HFFc6 (cell line): ENCODE results near the gene CD300C. TPM values are rescaled to one million over a fixed set of nuclear protein-coding genes. Genes with fewer than 3 reads are reported as not detected.

Source experiments
- DNase-seq: peaks from one replicate; pipeline ENCODE4 v3.0.0-alpha.2; 2018
- H3K27ac Mint-ChIP-seq: 2 replicates; pipeline ENCODE4 v1.8.0; 2020; ENCODE audit warnings: mild to moderate bottlenecking, mixed read lengths
- H3K27me3 Mint-ChIP-seq: 2 replicates; pipeline ENCODE4 v1.8.0; 2021; ENCODE audit warnings: mild to moderate bottlenecking, moderate library complexity, mixed read lengths; ENCODE audit not compliant: insufficient read depth
- H3K36me3 Mint-ChIP-seq: 2 replicates; pipeline ENCODE4 v1.8.0; 2021; ENCODE audit warnings: low read depth, mixed read lengths
- H3K4me1 Mint-ChIP-seq: 2 replicates; pipeline ENCODE4 v1.8.0; 2020; ENCODE audit warnings: low read depth, mixed read lengths
- H3K4me3 Mint-ChIP-seq: 2 replicates; pipeline ENCODE4 v1.8.0; 2020; ENCODE audit warnings: mild to moderate bottlenecking, moderate library complexity, mixed read lengths
- H3K9me3 Mint-ChIP-seq: 2 replicates; pipeline ENCODE4 v1.8.0; 2020; ENCODE audit warnings: mild to moderate bottlenecking, mixed read lengths
- CTCF ChIP-seq: fragments of 200-600 bp; sonication (generic); IDR thresholded peaks from 2 replicates; pipeline ENCODE4 v1.5.0; 2021; ENCODE audit warnings: antibody characterized with exemption, mild to moderate bottlenecking
- total RNA-seq, 6 experiments: library from RNA; stranded (reverse); fragmentation: NEBNext Ultra II Directional; extraction: Animal tissue kit (Norgen Biotek cat#: 25700); gene quantifications; 2 replicates in 1 of 6; 3 replicates in 5 of 6; pipeline ENCODE4 v1.2.3, GENCODE V29; 2021

Gene CD300C
- total RNA-seq, 6 experiments from 2014 or later = not detected

- DNase-seq = no peak
- Mint-ChIP-seq H3K4me3 (no peak overlapping the region), H3K27me3 (peaks cover 3% of the 10 kb centered on the region; the same call in 1 of the 2 replicates), H3K4me1 (no peaks in the 10 kb centered on the region), H3K9me3 (peaks cover 53% of the 10 kb centered on the region), H3K36me3 (peaks cover 5% of the 10 kb centered on the region; the same call in 1 of the 2 replicates), H3K27ac (no peak overlapping the region)
- no peak for TF ChIP-seq CTCF
Measured at GRCh38 chr17:74536890-74537289, 9.0 kb downstream of the CD300C start.

GRCh38 chr17:74532115-74532514, 13.8 kb downstream of the CD300C start:
- H3K36me3 Mint-ChIP-seq = peaks cover 7% of the 10 kb centered on the region; the same call in 1 of the 2 replicates
- no peak for TF ChIP-seq CTCF
- H3K4me1 Mint-ChIP-seq = no peaks in the 10 kb centered on the region
- H3K27me3 Mint-ChIP-seq = no peaks in the 10 kb centered on the region; the same call in none of the 2 replicates
- no peak overlapping the region for H3K4me3 Mint-ChIP-seq
- peaks cover 56% of the 10 kb centered on the region for H3K9me3 Mint-ChIP-seq
- no peak for DNase-seq
- no peak overlapping the region for H3K27ac Mint-ChIP-seq

GRCh38 chr17:74531231-74531761, 14.6 kb downstream of the CD300C start, which contains the start of gene CD300LB:
Gene CD300LB (minus strand): TSS chr17:74531475. CDS start chr17:74531350, 125 bp downstream.
- Mint-ChIP-seq H3K4me3 (no peak within 1 kb of the TSS), H3K4me1 (no peaks in the 10 kb centered on the region), H3K9me3 (peaks cover 58% of the 10 kb centered on the region), H3K36me3 (peaks cover 7% of the 10 kb centered on the region; the same call in 1 of the 2 replicates), H3K27ac (no peak within 1 kb of the TSS), H3K27me3 (no peaks in the 10 kb centered on the region; the same call in none of the 2 replicates)
- DNase-seq = no peak
- no peak for TF ChIP-seq CTCF

GRCh38 chr17:74530831-74531150, 15.1 kb downstream of the CD300C start:
- Mint-ChIP-seq H3K4me1 (no peaks in the 10 kb centered on the region), H3K4me3 (no peak overlapping the region), H3K9me3 (peaks cover 58% of the 10 kb centered on the region), H3K27ac (no peak overlapping the region), H3K27me3 (peaks cover under 1% of the 10 kb centered on the region), H3K36me3 (peaks cover 7% of the 10 kb centered on the region; the same call in 1 of the 2 replicates)
- no peak for TF ChIP-seq CTCF
- no peak for DNase-seq

- peaks cover 12% of the 10 kb centered on the region; the same call in 1 of the 2 replicates for H3K36me3 Mint-ChIP-seq
- H3K27me3 Mint-ChIP-seq = peaks cover 2% of the 10 kb centered on the region
- no peak for TF ChIP-seq CTCF
- H3K9me3 Mint-ChIP-seq = peaks cover 66% of the 10 kb centered on the region
- H3K27ac Mint-ChIP-seq = no peak overlapping the region
- DNase-seq = no peak
- H3K4me1 Mint-ChIP-seq = no peaks in the 10 kb centered on the region
- no peak overlapping the region for H3K4me3 Mint-ChIP-seq
Measured at GRCh38 chr17:74529243-74529642, 16.7 kb downstream of the CD300C start.
